H9 (cell line): ENCODE measurements around the gene PLCZ1. TPM values are rescaled to one million over a fixed set of nuclear protein-coding genes. Genes with fewer than 3 reads are reported as not detected.

Experiments used
- DNase-seq: peaks from one replicate; pipeline ENCODE4 v3.0.0-alpha.2; 2017
- H2AFZ ChIP-seq: one replicate; pipeline ENCODE4 v1.6.1; 2013; ENCODE audit warnings: mild to moderate bottlenecking, low read length, control low read depth, moderate library complexity
- H2AK5ac ChIP-seq: 2 replicates; pipeline ENCODE4 v1.6.1; 2013; ENCODE audit warnings: low read length, control low read depth, mixed read lengths; ENCODE audit not compliant: insufficient read length
- H2BK120ac ChIP-seq: one replicate; pipeline ENCODE4 v1.6.1; 2013; ENCODE audit warnings: low read depth, mild to moderate bottlenecking, low read length, control low read depth, inconsistent platforms; ENCODE audit not compliant: poor library complexity, severe bottlenecking
- H2BK12ac ChIP-seq: 2 replicates; pipeline ENCODE4 v1.6.1; 2013; ENCODE audit warnings: low read length, control low read depth, mixed read lengths, low read depth; ENCODE audit not compliant: insufficient read length
- H2BK15ac ChIP-seq: 2 replicates; pipeline ENCODE4 v1.6.1; 2013; ENCODE audit warnings: low read depth, low read length, control low read depth
- H2BK20ac ChIP-seq: one replicate; pipeline ENCODE4 v1.6.1; 2013; ENCODE audit warnings: low read depth, mild to moderate bottlenecking, low read length, control low read depth, inconsistent platforms; ENCODE audit not compliant: poor library complexity, severe bottlenecking
- H2BK5ac ChIP-seq: 2 replicates; pipeline ENCODE4 v1.6.1; 2013; ENCODE audit warnings: low read length, control low read depth, mixed read lengths; ENCODE audit not compliant: insufficient read length
- H3K14ac ChIP-seq: 2 replicates; pipeline ENCODE4 v1.6.1; 2013; ENCODE audit warnings: low read length, control low read depth; ENCODE audit not compliant: insufficient read depth
- H3K18ac ChIP-seq: 2 replicates; pipeline ENCODE4 v1.6.1; 2013; ENCODE audit warnings: low read depth, mild to moderate bottlenecking, mixed read lengths, low read length, control low read depth; ENCODE audit not compliant: insufficient read length
- H3K23ac ChIP-seq: 2 replicates; pipeline ENCODE4 v1.6.1; 2013; ENCODE audit warnings: low read length, control low read depth, mixed read lengths, low read depth; ENCODE audit not compliant: insufficient read length
- H3K23me2 ChIP-seq: 2 replicates; pipeline ENCODE4 v1.6.1; 2013; ENCODE audit warnings: low read depth, mild to moderate bottlenecking, mixed read lengths, low read length, control low read depth; ENCODE audit not compliant: insufficient read length, poor library complexity, severe bottlenecking
- H3K27ac ChIP-seq: 2 replicates; pipeline ENCODE4 v1.5.1; 2013; ENCODE audit warnings: low read length, control low read depth, mixed read lengths, low read depth; ENCODE audit not compliant: insufficient read length
- H3K27me3 ChIP-seq: 2 replicates; pipeline ENCODE4 v1.6.1; 2013; ENCODE audit warnings: low read length, control low read depth, inconsistent platforms; ENCODE audit not compliant: insufficient read depth
- H3K4ac ChIP-seq: 2 replicates; pipeline ENCODE4 v1.6.1; 2013; ENCODE audit warnings: low read depth, mild to moderate bottlenecking, control low read depth, inconsistent platforms, low read length, moderate library complexity
- H3K4me1 ChIP-seq: 2 replicates; pipeline ENCODE4 v1.6.1; 2013; ENCODE audit warnings: low read length, control low read depth, inconsistent platforms; ENCODE audit not compliant: insufficient read depth
- H3K4me2 ChIP-seq: 2 replicates; pipeline ENCODE4 v1.6.1; 2013; ENCODE audit warnings: low read length, control low read depth, mixed read lengths; ENCODE audit not compliant: insufficient read length, insufficient read depth
- H3K56ac ChIP-seq: 2 replicates; pipeline ENCODE4 v1.6.1; 2013; ENCODE audit warnings: low read depth, mild to moderate bottlenecking, mixed read lengths, low read length, control low read depth; ENCODE audit not compliant: insufficient read length
- H3K79me1 ChIP-seq: 2 replicates; pipeline ENCODE4 v1.6.1; 2013; ENCODE audit warnings: low read depth, mild to moderate bottlenecking, moderate library complexity, low read length, control low read depth, inconsistent platforms; ENCODE audit not compliant: insufficient read depth, poor library complexity, severe bottlenecking
- H3K79me2 ChIP-seq: 2 replicates; pipeline ENCODE4 v1.6.1; 2013; ENCODE audit warnings: low read length, control low read depth, inconsistent platforms; ENCODE audit not compliant: insufficient read depth
- H3K9ac ChIP-seq: 2 replicates; pipeline ENCODE4 v1.6.1; 2013; ENCODE audit warnings: low read length, control low read depth, mixed read lengths; ENCODE audit not compliant: insufficient read length; ENCODE audit errors: extremely low read depth
- H3K9me3 ChIP-seq: one replicate; pipeline ENCODE4 v1.6.1; 2013; ENCODE audit warnings: low read depth, low read length, inconsistent platforms; ENCODE audit not compliant: control insufficient read depth
- H3T11ph ChIP-seq: one replicate; pipeline ENCODE4 v1.6.1; 2013; ENCODE audit warnings: mild to moderate bottlenecking, low read length, control low read depth, inconsistent platforms
- H4K20me1 ChIP-seq: one replicate; pipeline ENCODE4 v1.6.1; 2013; ENCODE audit not compliant: control insufficient read depth, insufficient read length, insufficient read depth
- H4K5ac ChIP-seq: 2 replicates; pipeline ENCODE4 v1.6.1; 2013; ENCODE audit warnings: low read depth, mild to moderate bottlenecking, mixed read lengths, low read length, control low read depth; ENCODE audit not compliant: insufficient read length
- H4K8ac ChIP-seq: replicated peaks from 2 replicates; pipeline ENCODE4 v1.6.1; 2013; ENCODE audit warnings: low read length, control low read depth, mixed read lengths, low read depth; ENCODE audit not compliant: insufficient read length
- H4K91ac ChIP-seq: 2 replicates; pipeline ENCODE4 v1.6.1; 2013; ENCODE audit warnings: low read depth, mild to moderate bottlenecking, moderate library complexity, mixed read lengths, low read length, control low read depth; ENCODE audit not compliant: insufficient read length
- H3K27ac Mint-ChIP-seq, 3 experiments: 2 replicates in 2 of 3; 3 replicates in 1 of 3; pipeline ENCODE4 v1.8.0; 2020 to 2021; ENCODE audit warnings: mixed read lengths in 3 of 3, mild to moderate bottlenecking in 1 of 3, moderate library complexity in 1 of 3
- H3K27me3 Mint-ChIP-seq: 2 replicates; pipeline ENCODE4 v1.8.0; 2021; ENCODE audit warnings: low read depth, mild to moderate bottlenecking, moderate library complexity, mixed read lengths
- H3K36me3 Mint-ChIP-seq, 3 experiments: 2 replicates in 2 of 3; 3 replicates in 1 of 3; pipeline ENCODE4 v1.8.0; 2020 to 2021; ENCODE audit warnings: low read depth in 3 of 3, mixed read lengths in 3 of 3; ENCODE audit not compliant: insufficient read depth in 1 of 3
- H3K4me1 Mint-ChIP-seq, 2 experiments: 2 replicates each; pipeline ENCODE4 v1.8.0; 2020; ENCODE audit warnings: mixed read lengths in 2 of 2
- H3K4me3 Mint-ChIP-seq, 2 experiments: 2 replicates in 1 of 2; 3 replicates in 1 of 2; pipeline ENCODE4 v1.8.0; 2020 to 2021; ENCODE audit warnings: mild to moderate bottlenecking in 2 of 2, mixed read lengths in 2 of 2, moderate library complexity in 1 of 2
- H3K9me3 Mint-ChIP-seq, 2 experiments: 2 replicates in 1 of 2; 3 replicates in 1 of 2; pipeline ENCODE4 v1.8.0; 2020; ENCODE audit warnings: mild to moderate bottlenecking in 2 of 2, mixed read lengths in 2 of 2, moderate library complexity in 1 of 2
- CTCF ChIP-seq: fragments of 200-600 bp; sonication (generic); conservative IDR thresholded peaks from 3 replicates; pipeline ENCODE4 v1.8.0; 2021; ENCODE audit warnings: antibody characterized with exemption, mild to moderate bottlenecking
- WGBS: extraction: QIAGEN DNeasy Blood & Tissue Kit; methylation state at CpG from one replicate; pipeline ENCODE4 v1.1.7; 2013; ENCODE audit warnings: missing lambda C conversion rate, low lambda C conversion rate, mixed read lengths; ENCODE audit not compliant: insufficient read length; ENCODE audit errors: extremely low coverage; 5-methylcytosine and 5-hydroxymethylcytosine counted together
- total RNA-seq: library from RNA; stranded (reverse); gene quantifications from 2 replicates; pipeline ENCODE4 v1.2.1, GENCODE V29; 2021

The PLCZ1 gene
- total RNA-seq, 1 experiment from 2014 or later: not detected

- Histone ChIP-seq H2BK5ac (no peak overlapping the region), H2BK12ac (no peak overlapping the region), H3K4me1 (0 out of 2 replicates have a peak, but pooled peaks cover 2% of the 10 kb centered on the region), H3K9me3 (no peaks in the 10 kb centered on the region), H4K20me1 (no peaks in the 10 kb centered on the region), H3K18ac (no peak overlapping the region), H2BK15ac (no peak overlapping the region), H3K79me2 (no peaks in the 10 kb centered on the region), H2AFZ (no peak overlapping the region), H3K27ac (no peak overlapping the region), H3K23me2 (no peaks in the 10 kb centered on the region), H3K14ac (no peak overlapping the region), H3K23ac (no peak overlapping the region), H3T11ph (no peak overlapping the region), H3K4me2 (no peak overlapping the region), H2BK20ac (no peak overlapping the region), H3K9ac (no peak overlapping the region), H4K91ac (no peak overlapping the region), H3K56ac (no peak overlapping the region), H2AK5ac (no peak overlapping the region), H3K4ac (no peak overlapping the region), H2BK120ac (no peak overlapping the region), H4K5ac (no peak overlapping the region), H3K79me1 (no peaks in the 10 kb centered on the region), H3K27me3 (no peaks in the 10 kb centered on the region), H4K8ac (no peak overlapping the region)
- WGBS: no CpG with 5 or more reads among the region's 3 CpGs
- Mint-ChIP-seq H3K27me3 (peaks cover 8% of the 10 kb centered on the region; the same call in 1 of the 2 replicates), H3K27ac (no peak overlapping the region), H3K4me1 (peaks cover 26 to 37% of the 10 kb centered on the region in 2 experiments), H3K4me3 (no peak overlapping the region), H3K36me3 (no peaks in the 10 kb centered on the region; a peak in 1 of 7 replicates), H3K9me3 (no peaks in the 10 kb centered on the region)
- no peak for DNase-seq
- no peak for TF ChIP-seq CTCF
These were observed 56.0 kb downstream of the PLCZ1 start for GRCh38 chr12:18681818-18682217.
